Ovary (tissue), 3 donors: Measurements from ENCODE around the gene CTXN2.

Experiments used
- POLR2A ChIP-seq: fragments of 450-650 bp; IDR thresholded peaks from one replicate; pipeline ENCODE4 v1.6.1; 2017; ENCODE audit warnings: antibody characterized with exemption, mild to moderate bottlenecking, moderate library complexity
- TF ChIP-seq, protein P1 (sequence below), 3 donors: fragments of 450-650 bp in 2 of 3; fragments of 200-600 bp in 1 of 3; IDR thresholded peaks; one replicate each; pipeline versions ENCODE4 v1.5.1 to v1.8.0; 2016 to 2022; ENCODE audit warnings: antibody characterized with exemption in 3 of 3, mild to moderate bottlenecking in 1 of 3
- donor health status: DM: no; HTN: no; CAD: no.

GRCh38 chr15:48153526-48153925, 37.9 kb upstream of the CTXN2 start:
- TF ChIP-seq, protein P1, sequence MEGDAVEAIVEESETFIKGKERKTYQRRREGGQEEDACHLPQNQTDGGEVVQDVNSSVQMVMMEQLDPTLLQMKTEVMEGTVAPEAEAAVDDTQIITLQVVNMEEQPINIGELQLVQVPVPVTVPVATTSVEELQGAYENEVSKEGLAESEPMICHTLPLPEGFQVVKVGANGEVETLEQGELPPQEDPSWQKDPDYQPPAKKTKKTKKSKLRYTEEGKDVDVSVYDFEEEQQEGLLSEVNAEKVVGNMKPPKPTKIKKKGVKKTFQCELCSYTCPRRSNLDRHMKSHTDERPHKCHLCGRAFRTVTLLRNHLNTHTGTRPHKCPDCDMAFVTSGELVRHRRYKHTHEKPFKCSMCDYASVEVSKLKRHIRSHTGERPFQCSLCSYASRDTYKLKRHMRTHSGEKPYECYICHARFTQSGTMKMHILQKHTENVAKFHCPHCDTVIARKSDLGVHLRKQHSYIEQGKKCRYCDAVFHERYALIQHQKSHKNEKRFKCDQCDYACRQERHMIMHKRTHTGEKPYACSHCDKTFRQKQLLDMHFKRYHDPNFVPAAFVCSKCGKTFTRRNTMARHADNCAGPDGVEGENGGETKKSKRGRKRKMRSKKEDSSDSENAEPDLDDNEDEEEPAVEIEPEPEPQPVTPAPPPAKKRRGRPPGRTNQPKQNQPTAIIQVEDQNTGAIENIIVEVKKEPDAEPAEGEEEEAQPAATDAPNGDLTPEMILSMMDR (IDR thresholded peaks at IDR 0.05): no peak
- TF ChIP-seq POLR2A: no peak
